ENCODE measurements around the gene LAMB3.
A peak's percentile ranks its signal among the peaks of the same experiment; 100 is the strongest.

LAMB3 gene

GRCh38 chr1:209595028-209595427 is 57.2 kb downstream of the LAMB3 start:
- DNase-seq (ENCODE audit: low read depth) = no peak

GRCh38 chr1:209594440-209594839 is 57.8 kb downstream of the LAMB3 start:
- DNase-seq (ENCODE audit: low read depth) = no peak

GRCh38 chr1:209593747-209594146 is 58.5 kb downstream of the LAMB3 start:
- DNase-seq (ENCODE audit: low read depth) = no peak

GRCh38 chr1:209590405-209590804 is 61.8 kb downstream of the LAMB3 start:
- no peak for DNase-seq (ENCODE audit: low read depth)

GRCh38 chr1:209589863-209590262 is 62.4 kb downstream of the LAMB3 start:
- no peak for DNase-seq (ENCODE audit: low read depth)

GRCh38 chr1:209589440-209589839 is 62.8 kb downstream of the LAMB3 start:
- DNase-seq (ENCODE audit: low read depth) = no peak

- DNase-seq (ENCODE audit: low read depth) = no peak
Measured at GRCh38 chr1:209587789-209588188, 64.4 kb downstream of the LAMB3 start.

- no peak for DNase-seq (ENCODE audit: low read depth)
Measured at GRCh38 chr1:209586221-209586740, 65.9 kb downstream of the LAMB3 start.

- no peak for DNase-seq (ENCODE audit: low read depth)
Measured at GRCh38 chr1:209585672-209586071, 66.6 kb downstream of the LAMB3 start.

- DNase-seq (ENCODE audit: low read depth) = no peak
Measured at GRCh38 chr1:209585197-209585596, 67.0 kb downstream of the LAMB3 start.

GRCh38 chr1:209584231-209584672 is 68.0 kb downstream of the LAMB3 start:
- DNase-seq (ENCODE audit: low read depth) = no peak

- no peak for DNase-seq (ENCODE audit: low read depth)
Measured at GRCh38 chr1:209583408-209583807, 68.8 kb downstream of the LAMB3 start, which contains the start of gene CAMK1G. CAMK1G (plus strand) TSS chr1:209583714; CDS start chr1:209594984, 11,270 bp downstream.

- DNase-seq (ENCODE audit: low read depth) = no peak
Measured at GRCh38 chr1:209580577-209580976, 71.6 kb downstream of the LAMB3 start.

- DNase-seq (ENCODE audit: low read depth) = no peak
Measured at GRCh38 chr1:209577346-209577745, 74.9 kb downstream of the LAMB3 start.

GRCh38 chr1:209576392-209577197 is 75.6 kb downstream of the LAMB3 start:
- DNase-seq (ENCODE audit: low read depth) = peak; percentile 42

- no peak for DNase-seq (ENCODE audit: low read depth)
Measured at GRCh38 chr1:209570743-209571142, 81.5 kb downstream of the LAMB3 start.

GRCh38 chr1:209569455-209570207 is 82.6 kb downstream of the LAMB3 start:
- peak; percentile 51 for DNase-seq (ENCODE audit: low read depth)

- no peak for DNase-seq (ENCODE audit: low read depth)
Measured at GRCh38 chr1:209567698-209568175, 84.5 kb downstream of the LAMB3 start.

GRCh38 chr1:209565759-209566678 is 86.2 kb downstream of the LAMB3 start:
- DNase-seq (ENCODE audit: low read depth) = peak; percentile 37
